H9 (cell line): ENCODE measurements around the gene ZBTB12. TPM values are rescaled to one million over a fixed set of nuclear protein-coding genes. Genes with fewer than 3 reads are reported as not detected.

Experiments used
- DNase-seq: peaks from one replicate; pipeline ENCODE4 v3.0.0-alpha.2; 2017
- H2AFZ ChIP-seq: one replicate; pipeline ENCODE4 v1.6.1; 2013; ENCODE audit warnings: mild to moderate bottlenecking, low read length, control low read depth, moderate library complexity
- H2AK5ac ChIP-seq: 2 replicates; pipeline ENCODE4 v1.6.1; 2013; ENCODE audit warnings: low read length, control low read depth, mixed read lengths; ENCODE audit not compliant: insufficient read length
- H2BK120ac ChIP-seq: one replicate; pipeline ENCODE4 v1.6.1; 2013; ENCODE audit warnings: low read depth, mild to moderate bottlenecking, low read length, control low read depth, inconsistent platforms; ENCODE audit not compliant: poor library complexity, severe bottlenecking
- H2BK12ac ChIP-seq: 2 replicates; pipeline ENCODE4 v1.6.1; 2013; ENCODE audit warnings: low read length, control low read depth, mixed read lengths, low read depth; ENCODE audit not compliant: insufficient read length
- H2BK15ac ChIP-seq: 2 replicates; pipeline ENCODE4 v1.6.1; 2013; ENCODE audit warnings: low read depth, low read length, control low read depth
- H2BK20ac ChIP-seq: one replicate; pipeline ENCODE4 v1.6.1; 2013; ENCODE audit warnings: low read depth, mild to moderate bottlenecking, low read length, control low read depth, inconsistent platforms; ENCODE audit not compliant: poor library complexity, severe bottlenecking
- H2BK5ac ChIP-seq: 2 replicates; pipeline ENCODE4 v1.6.1; 2013; ENCODE audit warnings: low read length, control low read depth, mixed read lengths; ENCODE audit not compliant: insufficient read length
- H3K14ac ChIP-seq: 2 replicates; pipeline ENCODE4 v1.6.1; 2013; ENCODE audit warnings: low read length, control low read depth; ENCODE audit not compliant: insufficient read depth
- H3K18ac ChIP-seq: 2 replicates; pipeline ENCODE4 v1.6.1; 2013; ENCODE audit warnings: low read depth, mild to moderate bottlenecking, mixed read lengths, low read length, control low read depth; ENCODE audit not compliant: insufficient read length
- H3K23ac ChIP-seq: 2 replicates; pipeline ENCODE4 v1.6.1; 2013; ENCODE audit warnings: low read length, control low read depth, mixed read lengths, low read depth; ENCODE audit not compliant: insufficient read length
- H3K23me2 ChIP-seq: 2 replicates; pipeline ENCODE4 v1.6.1; 2013; ENCODE audit warnings: low read depth, mild to moderate bottlenecking, mixed read lengths, low read length, control low read depth; ENCODE audit not compliant: insufficient read length, poor library complexity, severe bottlenecking
- H3K27ac ChIP-seq: 2 replicates; pipeline ENCODE4 v1.5.1; 2013; ENCODE audit warnings: low read length, control low read depth, mixed read lengths, low read depth; ENCODE audit not compliant: insufficient read length
- H3K27me3 ChIP-seq: 2 replicates; pipeline ENCODE4 v1.6.1; 2013; ENCODE audit warnings: low read length, control low read depth, inconsistent platforms; ENCODE audit not compliant: insufficient read depth
- H3K4ac ChIP-seq: 2 replicates; pipeline ENCODE4 v1.6.1; 2013; ENCODE audit warnings: low read depth, mild to moderate bottlenecking, control low read depth, inconsistent platforms, low read length, moderate library complexity
- H3K4me1 ChIP-seq: 2 replicates; pipeline ENCODE4 v1.6.1; 2013; ENCODE audit warnings: low read length, control low read depth, inconsistent platforms; ENCODE audit not compliant: insufficient read depth
- H3K4me2 ChIP-seq: 2 replicates; pipeline ENCODE4 v1.6.1; 2013; ENCODE audit warnings: low read length, control low read depth, mixed read lengths; ENCODE audit not compliant: insufficient read length, insufficient read depth
- H3K56ac ChIP-seq: 2 replicates; pipeline ENCODE4 v1.6.1; 2013; ENCODE audit warnings: low read depth, mild to moderate bottlenecking, mixed read lengths, low read length, control low read depth; ENCODE audit not compliant: insufficient read length
- H3K79me1 ChIP-seq: 2 replicates; pipeline ENCODE4 v1.6.1; 2013; ENCODE audit warnings: low read depth, mild to moderate bottlenecking, moderate library complexity, low read length, control low read depth, inconsistent platforms; ENCODE audit not compliant: insufficient read depth, poor library complexity, severe bottlenecking
- H3K79me2 ChIP-seq: 2 replicates; pipeline ENCODE4 v1.6.1; 2013; ENCODE audit warnings: low read length, control low read depth, inconsistent platforms; ENCODE audit not compliant: insufficient read depth
- H3K9ac ChIP-seq: 2 replicates; pipeline ENCODE4 v1.6.1; 2013; ENCODE audit warnings: low read length, control low read depth, mixed read lengths; ENCODE audit not compliant: insufficient read length; ENCODE audit errors: extremely low read depth
- H3K9me3 ChIP-seq: one replicate; pipeline ENCODE4 v1.6.1; 2013; ENCODE audit warnings: low read depth, low read length, inconsistent platforms; ENCODE audit not compliant: control insufficient read depth
- H3T11ph ChIP-seq: one replicate; pipeline ENCODE4 v1.6.1; 2013; ENCODE audit warnings: mild to moderate bottlenecking, low read length, control low read depth, inconsistent platforms
- H4K20me1 ChIP-seq: one replicate; pipeline ENCODE4 v1.6.1; 2013; ENCODE audit not compliant: control insufficient read depth, insufficient read length, insufficient read depth
- H4K5ac ChIP-seq: 2 replicates; pipeline ENCODE4 v1.6.1; 2013; ENCODE audit warnings: low read depth, mild to moderate bottlenecking, mixed read lengths, low read length, control low read depth; ENCODE audit not compliant: insufficient read length
- H4K8ac ChIP-seq: replicated peaks from 2 replicates; pipeline ENCODE4 v1.6.1; 2013; ENCODE audit warnings: low read length, control low read depth, mixed read lengths, low read depth; ENCODE audit not compliant: insufficient read length
- H4K91ac ChIP-seq: 2 replicates; pipeline ENCODE4 v1.6.1; 2013; ENCODE audit warnings: low read depth, mild to moderate bottlenecking, moderate library complexity, mixed read lengths, low read length, control low read depth; ENCODE audit not compliant: insufficient read length
- H3K27ac Mint-ChIP-seq, 3 experiments: 2 replicates in 2 of 3; 3 replicates in 1 of 3; pipeline ENCODE4 v1.8.0; 2020 to 2021; ENCODE audit warnings: mixed read lengths in 3 of 3, mild to moderate bottlenecking in 1 of 3, moderate library complexity in 1 of 3
- H3K27me3 Mint-ChIP-seq: 2 replicates; pipeline ENCODE4 v1.8.0; 2021; ENCODE audit warnings: low read depth, mild to moderate bottlenecking, moderate library complexity, mixed read lengths
- H3K36me3 Mint-ChIP-seq, 3 experiments: 2 replicates in 2 of 3; 3 replicates in 1 of 3; pipeline ENCODE4 v1.8.0; 2020 to 2021; ENCODE audit warnings: low read depth in 3 of 3, mixed read lengths in 3 of 3; ENCODE audit not compliant: insufficient read depth in 1 of 3
- H3K4me1 Mint-ChIP-seq, 2 experiments: 2 replicates each; pipeline ENCODE4 v1.8.0; 2020; ENCODE audit warnings: mixed read lengths in 2 of 2
- H3K4me3 Mint-ChIP-seq, 2 experiments: 2 replicates in 1 of 2; 3 replicates in 1 of 2; pipeline ENCODE4 v1.8.0; 2020 to 2021; ENCODE audit warnings: mild to moderate bottlenecking in 2 of 2, mixed read lengths in 2 of 2, moderate library complexity in 1 of 2
- H3K9me3 Mint-ChIP-seq, 2 experiments: 2 replicates in 1 of 2; 3 replicates in 1 of 2; pipeline ENCODE4 v1.8.0; 2020; ENCODE audit warnings: mild to moderate bottlenecking in 2 of 2, mixed read lengths in 2 of 2, moderate library complexity in 1 of 2
- CTCF ChIP-seq: fragments of 200-600 bp; sonication (generic); conservative IDR thresholded peaks from 3 replicates; pipeline ENCODE4 v1.8.0; 2021; ENCODE audit warnings: antibody characterized with exemption, mild to moderate bottlenecking
- WGBS: extraction: QIAGEN DNeasy Blood & Tissue Kit; methylation state at CpG from one replicate; pipeline ENCODE4 v1.1.7; 2013; ENCODE audit warnings: missing lambda C conversion rate, low lambda C conversion rate, mixed read lengths; ENCODE audit not compliant: insufficient read length; ENCODE audit errors: extremely low coverage; 5-methylcytosine and 5-hydroxymethylcytosine counted together
- total RNA-seq: library from RNA; stranded (reverse); gene quantifications from 2 replicates; pipeline ENCODE4 v1.2.1, GENCODE V29; 2021

Gene ZBTB12
- total RNA-seq, 1 experiment from 2014 or later = 31.0 TPM

GRCh38 chr6:31935823-31936222, 33.9 kb upstream of the ZBTB12 start:
- no peak overlapping the region for H2AFZ ChIP-seq
- TF ChIP-seq CTCF = no peak
- H3K27ac Mint-ChIP-seq = no peak overlapping the region
- no peaks in the 10 kb centered on the region for H3K79me2 ChIP-seq
- WGBS = no CpG with 5 or more reads among the region's 9 CpGs
- H3K9ac ChIP-seq = no peak overlapping the region
- no peaks in the 10 kb centered on the region for H3K79me1 ChIP-seq
- H3K56ac ChIP-seq = no peak overlapping the region
- no peak overlapping the region for H3K4me3 Mint-ChIP-seq
- H3K4me2 ChIP-seq = no peak overlapping the region
- no peak overlapping the region for H2BK12ac ChIP-seq
- DNase-seq = no peak
- no peak overlapping the region for H3K4ac ChIP-seq
- H3K9me3 ChIP-seq = no peaks in the 10 kb centered on the region
- no peak overlapping the region for H2BK20ac ChIP-seq
- H2BK5ac ChIP-seq = no peak overlapping the region
- H4K5ac ChIP-seq = no peak overlapping the region
- H3K23me2 ChIP-seq = no peaks in the 10 kb centered on the region
- no peak overlapping the region for H4K91ac ChIP-seq
- no peak overlapping the region for H2BK15ac ChIP-seq
- peaks cover 6 to 9% of the 10 kb centered on the region in 2 experiments for H3K4me1 Mint-ChIP-seq
- H2AK5ac ChIP-seq = no peak overlapping the region
- H3K18ac ChIP-seq = no peak overlapping the region
- H2BK120ac ChIP-seq = no peak overlapping the region
- H4K20me1 ChIP-seq = no peaks in the 10 kb centered on the region
- peaks cover 0 to 6% (median 2%) of the 10 kb centered on the region in 3 experiments; a peak in 1 of 7 replicates for H3K36me3 Mint-ChIP-seq
- H3K27me3 ChIP-seq = no peaks in the 10 kb centered on the region
- peaks cover 2% of the 10 kb centered on the region; the same call in 1 of the 2 replicates for H3K4me1 ChIP-seq
- H3K27ac ChIP-seq = no peak overlapping the region
- H3K9me3 Mint-ChIP-seq = peaks cover 15% of the 10 kb centered on the region in 2 experiments
- no peak overlapping the region for H3K23ac ChIP-seq
- H3K27me3 Mint-ChIP-seq = peaks cover 18% of the 10 kb centered on the region
- no peak overlapping the region for H3T11ph ChIP-seq
- no peak overlapping the region for H4K8ac ChIP-seq
- H3K14ac ChIP-seq = no peak overlapping the region
